ENCODE measurements around the gene S100A13. TPM values are rescaled to one million over a fixed set of nuclear protein-coding genes. Genes with fewer than 3 reads are reported as not detected.

S100A13 gene
- total RNA-seq, 1 donor from 2014 or later = 172 TPM

DNA sequence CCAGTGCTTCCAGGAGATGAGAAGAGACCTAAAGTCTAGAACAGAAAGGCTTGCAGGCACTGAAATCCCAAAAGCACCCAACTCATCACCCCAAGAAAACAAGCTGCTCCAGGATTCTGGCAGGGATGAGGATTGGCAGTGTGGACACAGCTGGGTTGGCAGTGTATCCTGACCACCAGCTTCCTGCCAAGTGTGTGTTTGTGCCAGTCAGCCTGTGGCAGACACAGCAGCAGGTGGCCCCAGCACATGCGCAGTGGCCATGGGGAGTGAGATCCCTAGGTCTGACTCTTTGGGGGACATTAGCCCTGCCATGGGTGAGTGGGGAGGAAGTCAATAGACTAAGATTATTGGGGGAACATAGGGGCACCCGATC is 22.5 kb upstream of the S100A13 start:
- DNase-seq (ENCODE audit: low read depth) (no peak), FAIRE-seq (no peak)
- TF ChIP-seq EZH2 (IDR thresholded peaks at IDR 0.05; ENCODE audit: insufficient read depth, low read length) = no peak
- TF ChIP-seq, protein P1, sequence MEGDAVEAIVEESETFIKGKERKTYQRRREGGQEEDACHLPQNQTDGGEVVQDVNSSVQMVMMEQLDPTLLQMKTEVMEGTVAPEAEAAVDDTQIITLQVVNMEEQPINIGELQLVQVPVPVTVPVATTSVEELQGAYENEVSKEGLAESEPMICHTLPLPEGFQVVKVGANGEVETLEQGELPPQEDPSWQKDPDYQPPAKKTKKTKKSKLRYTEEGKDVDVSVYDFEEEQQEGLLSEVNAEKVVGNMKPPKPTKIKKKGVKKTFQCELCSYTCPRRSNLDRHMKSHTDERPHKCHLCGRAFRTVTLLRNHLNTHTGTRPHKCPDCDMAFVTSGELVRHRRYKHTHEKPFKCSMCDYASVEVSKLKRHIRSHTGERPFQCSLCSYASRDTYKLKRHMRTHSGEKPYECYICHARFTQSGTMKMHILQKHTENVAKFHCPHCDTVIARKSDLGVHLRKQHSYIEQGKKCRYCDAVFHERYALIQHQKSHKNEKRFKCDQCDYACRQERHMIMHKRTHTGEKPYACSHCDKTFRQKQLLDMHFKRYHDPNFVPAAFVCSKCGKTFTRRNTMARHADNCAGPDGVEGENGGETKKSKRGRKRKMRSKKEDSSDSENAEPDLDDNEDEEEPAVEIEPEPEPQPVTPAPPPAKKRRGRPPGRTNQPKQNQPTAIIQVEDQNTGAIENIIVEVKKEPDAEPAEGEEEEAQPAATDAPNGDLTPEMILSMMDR (IDR thresholded peaks at IDR 0.05; ENCODE audit: insufficient read depth, low read depth, low read length) = no peak
- Mint-ChIP-seq H3K4me1 (ENCODE audit: low read depth, unreplicated experiment) (peaks cover 9% of the 10 kb centered on the region), H3K27ac (ENCODE audit: unreplicated experiment) (no peak overlapping the region), H3K9me3 (ENCODE audit: unreplicated experiment) (peaks cover 2% of the 10 kb centered on the region), H3K36me3 (ENCODE audit: low read depth, unreplicated experiment) (peaks cover 10% of the 10 kb centered on the region), H3K27me3 (ENCODE audit: low read depth, unreplicated experiment) (no peaks in the 10 kb centered on the region), H3K4me3 (ENCODE audit: unreplicated experiment) (no peak overlapping the region)
- Histone ChIP-seq H3K9me3 (ENCODE audit: insufficient read depth, low read depth, low read length) (no peaks in the 10 kb centered on the region), H3K27ac (ENCODE audit: low read depth, low read length) (no peak overlapping the region), H3K79me2 (ENCODE audit: insufficient read depth, low read length) (no peaks in the 10 kb centered on the region), H4K20me1 (ENCODE audit: insufficient read depth, low read length) (peaks cover 12% of the 10 kb centered on the region), H2AFZ (ENCODE audit: low read depth, low read length) (no peak overlapping the region), H3K4me1 (ENCODE audit: insufficient read depth, low read length) (peaks cover 6% of the 10 kb centered on the region), H3K27me3 (ENCODE audit: insufficient read depth, low read length) (no peaks in the 10 kb centered on the region), H3K4me2 (ENCODE audit: low read length) (no peak overlapping the region), H3K36me3 (ENCODE audit: insufficient read depth, low read length) (peaks cover 12% of the 10 kb centered on the region), H3K4me3 (ENCODE audit: insufficient read depth, low read depth, low read length) (no peak overlapping the region), H3K9ac (ENCODE audit: low read length) (no peak overlapping the region)

- Mint-ChIP-seq H3K36me3 (ENCODE audit: low read depth, unreplicated experiment) (peaks cover 11% of the 10 kb centered on the region), H3K4me1 (ENCODE audit: low read depth, unreplicated experiment) (peaks cover 9% of the 10 kb centered on the region), H3K9me3 (ENCODE audit: unreplicated experiment) (peaks cover 2% of the 10 kb centered on the region), H3K4me3 (ENCODE audit: unreplicated experiment) (no peak overlapping the region), H3K27me3 (ENCODE audit: low read depth, unreplicated experiment) (no peaks in the 10 kb centered on the region), H3K27ac (ENCODE audit: unreplicated experiment) (no peak overlapping the region)
- Histone ChIP-seq H3K79me2 (ENCODE audit: insufficient read depth, low read length) (peaks cover 5% of the 10 kb centered on the region), H3K4me2 (ENCODE audit: low read length) (no peak overlapping the region), H3K36me3 (ENCODE audit: insufficient read depth, low read length) (peaks cover 18% of the 10 kb centered on the region), H4K20me1 (ENCODE audit: insufficient read depth, low read length) (peaks cover 18% of the 10 kb centered on the region), H3K4me3 (ENCODE audit: insufficient read depth, low read depth, low read length) (no peak overlapping the region), H3K27ac (ENCODE audit: low read depth, low read length) (no peak overlapping the region), H3K4me1 (ENCODE audit: insufficient read depth, low read length) (peaks cover 6% of the 10 kb centered on the region), H3K9me3 (ENCODE audit: insufficient read depth, low read depth, low read length) (no peaks in the 10 kb centered on the region), H3K9ac (ENCODE audit: low read length) (no peak overlapping the region), H2AFZ (ENCODE audit: low read depth, low read length) (no peak overlapping the region), H3K27me3 (ENCODE audit: insufficient read depth, low read length) (no peaks in the 10 kb centered on the region)
- FAIRE-seq = no peak
- TF ChIP-seq, protein P1 (IDR thresholded peaks at IDR 0.05; ENCODE audit: insufficient read depth, low read depth, low read length) = no peak
- TF ChIP-seq EZH2 (IDR thresholded peaks at IDR 0.05; ENCODE audit: insufficient read depth, low read length) = no peak
- DNase-seq (ENCODE audit: low read depth) = no peak
Observed at GRCh38 chr1:153649137-153649862, 22.0 kb upstream of the S100A13 start.

GRCh38 chr1:153648000-153648643 is 20.8 kb upstream of the S100A13 start:
- Mint-ChIP-seq H3K36me3 (ENCODE audit: low read depth, unreplicated experiment) (peaks cover 16% of the 10 kb centered on the region), H3K4me1 (ENCODE audit: low read depth, unreplicated experiment) (peaks cover 8% of the 10 kb centered on the region), H3K4me3 (ENCODE audit: unreplicated experiment) (peak overlapping the region; percentile 45), H3K9me3 (ENCODE audit: unreplicated experiment) (no peaks in the 10 kb centered on the region), H3K27me3 (ENCODE audit: low read depth, unreplicated experiment) (no peaks in the 10 kb centered on the region), H3K27ac (ENCODE audit: unreplicated experiment) (peak overlapping the region; percentile 83)
- no peak overlapping the region for H3K9ac ChIP-seq (ENCODE audit: low read length)
- H3K9me3 ChIP-seq (ENCODE audit: insufficient read depth, low read depth, low read length) = no peaks in the 10 kb centered on the region
- H3K79me2 ChIP-seq (ENCODE audit: insufficient read depth, low read length) = peaks cover 15% of the 10 kb centered on the region
- H3K27me3 ChIP-seq (ENCODE audit: insufficient read depth, low read length) = no peaks in the 10 kb centered on the region
- H3K4me2 ChIP-seq (ENCODE audit: low read length) = no peak overlapping the region
- no peak overlapping the region for H3K4me3 ChIP-seq (ENCODE audit: insufficient read depth, low read depth, low read length)
- no peak overlapping the region for H3K27ac ChIP-seq (ENCODE audit: low read depth, low read length)
- TF ChIP-seq EZH2 (IDR thresholded peaks at IDR 0.05; ENCODE audit: insufficient read depth, low read length) = no peak
- TF ChIP-seq, protein P1 (IDR thresholded peaks at IDR 0.05; ENCODE audit: insufficient read depth, low read depth, low read length) = no peak
- no peak for FAIRE-seq
- H3K36me3 ChIP-seq (ENCODE audit: insufficient read depth, low read length) = peaks cover 29% of the 10 kb centered on the region
- H2AFZ ChIP-seq (ENCODE audit: low read depth, low read length) = no peak overlapping the region
- peaks cover 29% of the 10 kb centered on the region for H4K20me1 ChIP-seq (ENCODE audit: insufficient read depth, low read length)
- DNase-seq (ENCODE audit: low read depth) = no peak
- H3K4me1 ChIP-seq (ENCODE audit: insufficient read depth, low read length) = peaks cover 4% of the 10 kb centered on the region

Data from astrocyte (in vitro differentiated cells and primary cell).